IMR-90 (cell line): Measurements from ENCODE around the gene KCNH6.

Experiments
- CTCF ChIP-seq: conservative IDR thresholded peaks from 2 replicates; pipeline ENCODE4 v1.5.1; 2012; ENCODE audit warnings: mild to moderate bottlenecking, low read depth, low read length, improper control_type of control experiment
- POLR2A ChIP-seq: IDR thresholded peaks from 2 replicates; pipeline ENCODE4 v1.6.1; 2012; ENCODE audit warnings: mild to moderate bottlenecking, low read depth, low read length
- SMC3 ChIP-seq: fragments of 150-350 bp; IDR thresholded peaks from 2 replicates; pipeline ENCODE4 v1.6.1; 2016; ENCODE audit warnings: low read depth, mild to moderate bottlenecking, antibody characterized with exemption, low read length, moderate library complexity

- no peak for TF ChIP-seq CTCF
- TF ChIP-seq SMC3, result no peak
- no peak for TF ChIP-seq POLR2A
Measured at GRCh38 chr17:63589646-63590045, 66.5 kb downstream of the KCNH6 start.
